Heart right ventricle (tissue), 16 donors: ENCODE measurements around the gene SLC2A8. TPM values are rescaled to one million over a fixed set of nuclear protein-coding genes. Genes with fewer than 3 reads are reported as not detected.

ENCODE experiments used
- ATAC-seq, 8 donors: fragments of 200-7000 bp; cut with Tn5 transposase; one replicate each; pipeline ENCODE4 v1.9.1; 2020; ENCODE audit warnings: mild to moderate bottlenecking in 8 of 8, moderate library complexity in 8 of 8, moderate number of reproducible peaks in 1 of 8
- DNase-seq, 2 donors: peaks; one replicate each; pipeline ENCODE4 v3.0.0-alpha.2; 2020
- H3K27ac ChIP-seq, 10 donors: fragments of 200-600 bp; sonication (generic) in 2 of 10; one replicate each; pipeline versions ENCODE4 v1.5.0 to v1.8.0; 2020 to 2022; ENCODE audit warnings: mild to moderate bottlenecking in 3 of 10
- H3K27me3 ChIP-seq, 7 donors: fragments of 200-600 bp; one replicate each; pipeline ENCODE4 v1.8.0; 2021 to 2022; ENCODE audit warnings: mild to moderate bottlenecking in 2 of 7
- H3K36me3 ChIP-seq, 9 donors: fragments of 200-600 bp; sonication (generic) in 1 of 9; one replicate each; pipeline versions ENCODE4 v1.5.0 to v1.8.0; 2020 to 2022; ENCODE audit warnings: mild to moderate bottlenecking in 2 of 9
- H3K4me1 ChIP-seq, 9 donors: fragments of 200-600 bp; sonication (generic) in 1 of 9; one replicate each; pipeline versions ENCODE4 v1.5.0 to v1.8.0; 2020 to 2022; ENCODE audit warnings: mild to moderate bottlenecking in 4 of 9
- H3K4me3 ChIP-seq, 10 donors: fragments of 200-600 bp; sonication (generic) in 2 of 10; one replicate each; pipeline versions ENCODE4 v1.5.0 to v1.8.0; 2020 to 2022; ENCODE audit warnings: mild to moderate bottlenecking in 7 of 10, moderate library complexity in 2 of 10
- H3K9me3 ChIP-seq, 11 donors: fragments of 200-600 bp in 10 of 11; sonication (generic) in 2 of 11; one replicate each; pipeline versions ENCODE4 v1.5.0 to v1.8.0; 2013 to 2022; ENCODE audit warnings: mild to moderate bottlenecking in 2 of 11, control low read depth in 1 of 11, moderate library complexity in 1 of 11
- WGBS, 2 donors: extraction: QIAGEN DNeasy Blood & Tissue Kit; methylation state at CpG; one replicate each; pipeline ENCODE4 v1.1.7; 2013; ENCODE audit warnings: inconsistent platforms in 1 of 2; 5-methylcytosine and 5-hydroxymethylcytosine counted together
- intact Hi-C, 10 donors: fragments of 100-400 bp; cut with DNase I; formaldehyde crosslinking; loops; one replicate each; pipeline versions ENCODE4 v1.11.1 to v1.14.2; 2022
- polyA plus RNA-seq, 2 donors: library from polyadenylated mRNA; stranded (reverse); fragments of 200-250 nt; gene quantifications; one replicate each; pipeline ENCODE4 v1.2.3, GENCODE V29; 2013
- total RNA-seq, 10 donors: library from RNA; stranded (reverse); fragmentation: NEBNext Ultra II Directional in 3 of 10; extraction: Animal tissue kit (Norgen Biotek cat#: 25700) in 3 of 10; gene quantifications; one replicate each; pipeline versions ENCODE4 v1.2.1 to v1.2.4, GENCODE V29; 2021 to 2023
- TF ChIP-seq, protein P1 (sequence below), 9 donors: fragments of 200-600 bp; sonication (generic) in 2 of 9; IDR thresholded peaks; one replicate each; pipeline versions ENCODE4 v1.5.0 to v1.8.0; 2021 to 2022; ENCODE audit warnings: antibody characterized with exemption in 9 of 9, mild to moderate bottlenecking in 5 of 9, moderate library complexity in 1 of 9
- donor health status: Arrhythmogenic right ventricular cardiomyopathy.
- donor health status: ischemic (EF 13 %, LVEDD 7.1; RV severe dilation, severe dysfunction).
- donor health status: healthy with polysubstance abuse.
- donor health status: DM: no; HTN: yes; CAD: no.
- donor health status: DM: no; HTN: no; CAD: no.
- donor health status: ischemic (EF 25% LVEDD 6.9; RV normal size, moderate dysfunction).
- donor health status: ischemic (EF 25% LVEDD 5.7; RV mildly dilated, moderate dysfunction).
- donor health status: healthy.
- donor health status: DM: yes; HTN: yes; CAD: no.
- donor health status: Ischemic cardiomyopathy.
- donor health status: ischemic (EF 35%, LVEDD 5.7; RV mildly dilated, moderate dysfunction).
- donor health status: nonischemic (EF 11% LVEDD 7.7; RV severe dilation, severe dysfunction).
- donor health status: DM: yes; HTN: yes; CAD: no.
- donor health status: PGD.
- donor health status: ischemic (EF 29% LVEDD 5.4; RV normal size, mild dysfunction).
- donor health status: nonischemic (EF 23%, LVEDD 6.1; RV moderate dilation, normal function).

SLC2A8 gene
- total and polyA plus RNA-seq, 12 donors: 10.0 to 26.7 (median 13.2) TPM

- DNase-seq: no peak
- Histone ChIP-seq H3K27me3 (no peaks in the 10 kb centered on the region), H3K9me3 (peaks cover 0 to 8% (median 0%) of the 10 kb centered on the region in 11 donors), H3K4me1 (peaks cover 0 to under 1% (median 0%) of the 10 kb centered on the region in 9 donors), H3K36me3 (peaks cover 0 to 9% (median 0%) of the 10 kb centered on the region in 9 donors), H3K4me3 (no peak overlapping the region), H3K27ac (no peak overlapping the region)
- 85% methylated on average over 2 of the region's 2 CpGs for WGBS, 2 donors
- intact Hi-C loops: no loop called here
- TF ChIP-seq, protein P1, sequence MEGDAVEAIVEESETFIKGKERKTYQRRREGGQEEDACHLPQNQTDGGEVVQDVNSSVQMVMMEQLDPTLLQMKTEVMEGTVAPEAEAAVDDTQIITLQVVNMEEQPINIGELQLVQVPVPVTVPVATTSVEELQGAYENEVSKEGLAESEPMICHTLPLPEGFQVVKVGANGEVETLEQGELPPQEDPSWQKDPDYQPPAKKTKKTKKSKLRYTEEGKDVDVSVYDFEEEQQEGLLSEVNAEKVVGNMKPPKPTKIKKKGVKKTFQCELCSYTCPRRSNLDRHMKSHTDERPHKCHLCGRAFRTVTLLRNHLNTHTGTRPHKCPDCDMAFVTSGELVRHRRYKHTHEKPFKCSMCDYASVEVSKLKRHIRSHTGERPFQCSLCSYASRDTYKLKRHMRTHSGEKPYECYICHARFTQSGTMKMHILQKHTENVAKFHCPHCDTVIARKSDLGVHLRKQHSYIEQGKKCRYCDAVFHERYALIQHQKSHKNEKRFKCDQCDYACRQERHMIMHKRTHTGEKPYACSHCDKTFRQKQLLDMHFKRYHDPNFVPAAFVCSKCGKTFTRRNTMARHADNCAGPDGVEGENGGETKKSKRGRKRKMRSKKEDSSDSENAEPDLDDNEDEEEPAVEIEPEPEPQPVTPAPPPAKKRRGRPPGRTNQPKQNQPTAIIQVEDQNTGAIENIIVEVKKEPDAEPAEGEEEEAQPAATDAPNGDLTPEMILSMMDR (IDR thresholded peaks at IDR 0.05): no peak
- ATAC-seq: no peak
Measured at GRCh38 chr9:127382541-127382940, 14.4 kb upstream of the SLC2A8 start.

GRCh38 chr9:127384016-127384730 lies 12.8 kb upstream of the SLC2A8 start:
- H3K27me3 ChIP-seq: no peaks in the 10 kb centered on the region
- peaks cover 0 to 13% (median 0%) of the 10 kb centered on the region in 9 donors for H3K36me3 ChIP-seq
- H3K4me1 ChIP-seq: peaks cover 0 to 17% (median 0%) of the 10 kb centered on the region in 9 donors
- TF ChIP-seq, protein P1 (IDR thresholded peaks at IDR 0.05): no peak
- DNase-seq (no peak), ATAC-seq (no peak)
- no peak overlapping the region for H3K4me3 ChIP-seq
- H3K27ac ChIP-seq: no peak overlapping the region
- intact Hi-C loops: no loop called here
- H3K9me3 ChIP-seq: peaks cover 0 to 2% (median 0%) of the 10 kb centered on the region in 11 donors
- WGBS, 2 donors: 87 to 88% methylated on average over 11 of the region's 11 CpGs

- DNase-seq (no peak), ATAC-seq (no peak)
- peaks cover 0 to 18% (median 0%) of the 10 kb centered on the region in 9 donors for H3K36me3 ChIP-seq
- no peaks in the 10 kb centered on the region for H3K27me3 ChIP-seq
- peaks cover 0 to 17% (median 0%) of the 10 kb centered on the region in 9 donors for H3K4me1 ChIP-seq
- H3K4me3 ChIP-seq: no peak overlapping the region
- TF ChIP-seq, protein P1 (IDR thresholded peaks at IDR 0.05): no peak
- no peak overlapping the region for H3K27ac ChIP-seq
- no peaks in the 10 kb centered on the region for H3K9me3 ChIP-seq
- intact Hi-C loops: no loop called here
- 92 to 93% methylated on average over 13 of the region's 13 CpGs for WGBS, 2 donors
Measured at GRCh38 chr9:127384901-127385300, 12.1 kb upstream of the SLC2A8 start.

DNA sequence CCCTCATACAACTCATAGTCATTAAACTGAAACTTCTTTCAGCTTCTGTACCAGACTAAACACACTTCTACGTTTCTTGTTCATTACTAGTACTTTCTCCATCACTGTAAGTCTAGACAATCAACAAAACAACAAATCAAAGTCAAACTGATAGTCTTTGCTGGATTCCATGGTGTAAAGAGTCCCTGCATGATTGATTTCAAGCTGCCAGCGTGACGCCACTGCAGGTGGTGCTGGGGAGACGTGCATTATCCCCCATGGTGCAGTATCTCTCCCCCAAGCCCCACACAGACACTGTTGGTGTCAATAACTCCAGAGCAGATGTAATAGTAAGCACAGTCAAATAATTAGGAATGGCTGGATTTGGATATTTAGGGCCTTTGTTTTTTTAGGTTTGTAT lies 10.7 kb upstream of the SLC2A8 start:
- DNase-seq (no peak), ATAC-seq (no peak)
- Histone ChIP-seq H3K4me3 (no peak overlapping the region), H3K27me3 (no peaks in the 10 kb centered on the region), H3K36me3 (peaks cover 0 to 32% (median 0%) of the 10 kb centered on the region in 9 donors), H3K27ac (no peak overlapping the region), H3K4me1 (peaks cover 0 to 17% (median 0%) of the 10 kb centered on the region in 9 donors), H3K9me3 (no peaks in the 10 kb centered on the region)
- 72 to 82% methylated on average over 4 of the region's 4 CpGs for WGBS, 2 donors
- intact Hi-C loops: no loop called here
- TF ChIP-seq, protein P1 (IDR thresholded peaks at IDR 0.05): no peak
